HG02798 (cell line): ENCODE measurements around the gene DNAJC19.

Source experiments
- ATAC-seq: cut with Tn5 transposase; IDR thresholded peaks from one replicate; pipeline ENCODE4 v1.9.1; 2021; ENCODE audit warnings: mild to moderate bottlenecking; ENCODE audit not compliant: unreplicated experiment, poor library complexity

The DNAJC19 gene

DNA sequence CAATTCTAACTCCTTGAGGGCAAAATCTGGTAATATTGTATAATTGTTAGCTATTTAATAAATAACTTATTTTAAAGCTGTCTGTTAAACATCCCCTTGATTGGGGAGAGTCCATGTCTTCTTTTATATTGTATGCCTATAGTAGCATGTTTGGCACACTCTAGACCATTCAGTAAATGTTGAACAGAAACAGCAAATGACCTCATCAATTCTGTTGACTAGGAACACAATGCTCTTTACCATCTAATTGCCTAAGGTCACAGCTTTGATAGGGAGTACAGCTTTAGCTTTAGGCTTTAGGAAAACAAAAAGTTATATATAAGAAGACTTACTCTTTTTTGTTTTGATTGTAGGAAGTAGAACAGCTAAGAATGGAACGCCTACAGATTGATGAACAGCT, 27.0 kb downstream of the DNAJC19 start:
- ATAC-seq = no peak

DNA sequence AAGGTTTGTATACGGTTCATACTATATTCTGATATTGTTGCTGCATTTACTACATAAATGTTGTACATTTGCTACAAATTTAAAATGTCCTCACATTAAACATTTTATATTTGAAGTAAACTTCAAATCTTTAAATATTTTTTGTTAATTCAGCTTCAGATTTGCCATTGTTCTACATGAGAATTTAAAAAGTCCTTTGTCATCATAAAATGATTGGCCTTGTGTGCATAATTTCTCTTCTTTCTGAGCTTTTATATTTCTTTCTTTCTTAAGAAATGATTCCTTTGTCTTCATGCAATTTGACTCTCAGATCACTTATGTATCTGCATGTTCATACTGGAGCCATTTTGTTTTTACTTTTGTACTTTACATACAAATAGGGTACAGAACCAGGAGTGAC, 28.0 kb downstream of the DNAJC19 start:
- no peak for ATAC-seq

- ATAC-seq = no peak
These were observed 28.4 kb downstream of the DNAJC19 start for GRCh38 chr3:180961087-180961486.

DNA sequence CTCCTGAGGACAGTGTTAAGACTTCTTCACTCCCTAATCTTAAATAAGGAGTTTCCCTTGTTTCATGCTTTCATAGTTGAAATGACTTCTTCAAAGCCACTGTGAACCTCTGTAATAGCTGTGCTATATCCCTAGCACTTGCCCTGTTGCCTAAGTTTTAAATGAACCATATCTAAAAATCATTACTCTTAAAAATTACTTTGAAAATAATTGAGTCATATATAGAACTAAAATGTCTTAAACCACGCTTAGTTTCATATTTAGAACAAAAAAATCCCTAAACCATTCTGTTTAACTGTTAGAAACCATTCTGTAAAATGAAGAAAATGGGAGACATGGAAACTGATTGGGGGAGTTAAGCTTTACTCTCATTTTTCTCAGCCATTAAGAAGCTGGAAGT, 29.8 kb downstream of the DNAJC19 start:
- peak; percentile 40 for ATAC-seq

DNA sequence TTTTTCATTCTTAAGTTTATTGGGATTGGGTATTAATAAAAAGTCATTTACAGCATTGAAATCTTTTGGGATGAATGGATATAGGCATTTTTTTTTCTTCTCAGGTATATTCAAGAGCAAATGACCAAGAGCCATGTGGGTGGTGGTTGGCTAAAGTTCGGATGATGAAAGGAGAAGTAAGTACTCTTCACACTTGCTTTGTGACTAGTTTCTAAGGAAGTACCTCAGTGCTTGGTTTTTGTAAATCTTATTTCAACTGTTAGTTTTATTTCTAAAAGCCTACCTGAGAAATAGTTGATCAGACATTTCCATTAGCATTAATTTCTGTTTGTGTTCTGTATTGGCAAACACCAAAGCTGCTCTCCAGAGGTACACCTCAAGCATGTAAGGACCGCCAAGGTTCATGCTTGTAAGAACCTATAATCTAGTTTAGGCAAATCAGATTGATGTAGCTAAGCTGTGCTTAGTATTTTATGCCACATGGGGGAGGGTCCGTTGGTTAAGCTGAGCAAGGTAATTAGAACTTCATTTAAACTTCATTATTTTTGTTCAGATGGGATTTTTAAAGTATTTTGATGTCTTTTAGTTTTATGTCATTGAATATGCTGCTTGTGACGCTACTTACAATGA, 41.7 kb downstream of the DNAJC19 start:
- ATAC-seq = peak; percentile 79

DNA sequence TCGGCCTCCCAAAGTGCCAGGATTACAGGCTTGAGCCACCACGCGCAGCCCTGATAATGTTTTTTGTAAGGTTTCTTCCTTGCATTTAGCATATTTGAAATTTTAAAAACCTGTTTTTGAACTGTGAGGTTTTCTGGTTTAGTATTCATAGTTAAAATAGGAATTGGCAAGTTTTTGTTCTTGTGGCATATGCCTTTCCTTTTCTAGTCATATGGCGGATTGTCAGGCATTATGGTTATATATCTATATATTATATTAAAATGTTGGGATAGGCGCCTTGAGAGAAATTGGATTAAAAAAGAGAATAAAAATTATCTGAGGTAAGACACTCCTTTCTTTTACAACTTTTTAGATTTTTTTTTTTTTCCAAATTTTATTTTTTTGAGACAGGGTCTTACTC, 48.7 kb downstream of the DNAJC19 start:
- no peak for ATAC-seq

DNA sequence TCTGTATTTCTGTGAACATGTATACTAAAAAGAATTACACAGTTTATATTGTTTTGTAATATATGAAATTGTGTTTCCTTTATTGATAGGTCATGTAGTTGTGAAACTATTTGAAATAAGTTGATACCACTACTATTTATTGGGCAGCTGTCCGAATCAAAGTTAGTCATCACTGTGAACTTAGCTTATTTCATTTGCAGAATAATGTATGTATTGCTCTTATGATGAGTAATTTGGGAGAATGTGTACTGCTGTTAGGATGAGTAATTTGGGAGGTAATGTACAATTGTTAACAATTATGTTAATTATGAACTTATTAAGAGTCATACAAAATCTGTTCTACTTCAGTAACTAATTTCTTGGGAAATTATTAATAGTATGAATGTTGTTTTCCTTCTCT, 54.9 kb downstream of the DNAJC19 start:
- no peak for ATAC-seq
